HepG2 (cell line): ENCODE measurements around the gene SMOC1. TPM values are rescaled to one million over a fixed set of nuclear protein-coding genes. Genes with fewer than 3 reads are reported as not detected.
A peak's percentile ranks its signal among the peaks of the same experiment; 100 is the strongest.

Experiments
- ATF1 ChIP-seq: IDR thresholded peaks from 2 replicates; pipeline ENCODE4 v1.6.1; 2016; ENCODE audit warnings: mild to moderate bottlenecking, control low read depth
- BRCA1 ChIP-seq: sonication (generic); formaldehyde crosslinking; IDR thresholded peaks from 2 replicates; pipeline ENCODE4 v1.4.0; 2020; ENCODE audit warnings: missing genetic modification reagents
- ELF4 ChIP-seq: sonication (generic); formaldehyde crosslinking; IDR thresholded peaks from 2 replicates; pipeline ENCODE4 v1.5.0; 2020; ENCODE audit warnings: missing genetic modification reagents, mild to moderate bottlenecking, moderate library complexity, borderline replicate concordance
- HDAC1 ChIP-seq: sonication (generic); formaldehyde crosslinking; IDR thresholded peaks from 2 replicates; pipeline ENCODE4 v1.5.1; 2020; ENCODE audit warnings: mild to moderate bottlenecking, missing genetic modification reagents
- HMGXB3 ChIP-seq: sonication (generic); formaldehyde crosslinking; IDR thresholded peaks from 2 replicates; pipeline ENCODE4 v1.4.0; 2020; ENCODE audit warnings: missing genetic modification reagents, borderline replicate concordance
- JUND ChIP-seq: sonication (generic); formaldehyde crosslinking; IDR thresholded peaks from 2 replicates; pipeline ENCODE4 v1.8.0; 2022; ENCODE audit warnings: mild to moderate bottlenecking, missing genetic modification reagents
- KDM5A ChIP-seq: fragments of 200-600 bp; sonication (generic); IDR thresholded peaks from 2 replicates; pipeline ENCODE4 v1.7.0; 2018; ENCODE audit warnings: antibody characterized with exemption, mild to moderate bottlenecking, low read length, borderline replicate concordance
- MAFF ChIP-seq: IDR thresholded peaks from 2 replicates; pipeline ENCODE4 v1.6.1; 2011; ENCODE audit warnings: low read depth, low read length, improper control_type of control experiment
- MBD4 ChIP-seq: IDR thresholded peaks from 2 replicates; pipeline ENCODE4 v1.6.1; 2012; ENCODE audit warnings: low read length, inconsistent platforms, borderline replicate concordance
- NFE2L2 ChIP-seq: fragments of 150-350 bp; IDR thresholded peaks from 2 replicates; pipeline ENCODE4 v1.6.1; 2014; ENCODE audit warnings: low read length
- PLSCR1 ChIP-seq: sonication (generic); formaldehyde crosslinking; IDR thresholded peaks from 2 replicates; pipeline ENCODE4 v1.5.0; 2020; ENCODE audit warnings: missing genetic modification reagents, mild to moderate bottlenecking, borderline replicate concordance
- PRPF4 ChIP-seq: fragments of 200-400 bp; formaldehyde crosslinking; IDR thresholded peaks from 2 replicates; pipeline ENCODE4 v1.6.1; 2016; ENCODE audit warnings: low read length, low read depth; ENCODE audit not compliant: poor library complexity, severe bottlenecking
- SMARCC2 ChIP-seq: fragments of 450-650 bp; IDR thresholded peaks from 2 replicates; pipeline ENCODE4 v1.6.1; 2017; ENCODE audit warnings: antibody characterized with exemption, mild to moderate bottlenecking
- SNAI1 ChIP-seq: sonication (generic); formaldehyde crosslinking; IDR thresholded peaks from 2 replicates; pipeline ENCODE4 v1.5.0; 2020; ENCODE audit warnings: mild to moderate bottlenecking, missing genetic modification reagents, borderline replicate concordance
- SRSF4 ChIP-seq: fragments of 200-400 bp; formaldehyde crosslinking; IDR thresholded peaks from one replicate; pipeline ENCODE4 v1.6.1; 2018; ENCODE audit warnings: mild to moderate bottlenecking, low read depth, low read length, moderate library complexity; ENCODE audit not compliant: poor library complexity, severe bottlenecking
- TRIM22 ChIP-seq: fragments of 450-650 bp; IDR thresholded peaks from 2 replicates; pipeline ENCODE4 v1.6.1; 2017
- ZFP91 ChIP-seq: sonication (generic); formaldehyde crosslinking; IDR thresholded peaks from 2 replicates; pipeline ENCODE4 v1.9.0; 2022; ENCODE audit warnings: missing genetic modification reagents, mild to moderate bottlenecking, borderline replicate concordance
- ZNF138 ChIP-seq: sonication (generic); formaldehyde crosslinking; IDR thresholded peaks from 2 replicates; pipeline ENCODE4 v1.5.0; 2020; ENCODE audit warnings: mild to moderate bottlenecking, low read depth, missing genetic modification reagents
- ZNF180 ChIP-seq: sonication (generic); formaldehyde crosslinking; IDR thresholded peaks from 2 replicates; pipeline ENCODE4 v1.4.0; 2020; ENCODE audit warnings: low read depth, missing genetic modification reagents, borderline replicate concordance
- ZNF678 ChIP-seq: sonication (generic); formaldehyde crosslinking; IDR thresholded peaks from 2 replicates; pipeline ENCODE4 v1.4.0; 2020; ENCODE audit warnings: mild to moderate bottlenecking, missing genetic modification reagents
- ZNF703 ChIP-seq: sonication (generic); formaldehyde crosslinking; IDR thresholded peaks from 2 replicates; pipeline ENCODE4 v1.5.1; 2020; ENCODE audit warnings: missing genetic modification reagents, mild to moderate bottlenecking, moderate library complexity, borderline replicate concordance
- ZSCAN12 ChIP-seq: sonication (generic); formaldehyde crosslinking; IDR thresholded peaks from 2 replicates; pipeline ENCODE4 v1.9.0; 2021; ENCODE audit warnings: mild to moderate bottlenecking, missing genetic modification reagents
- polyA plus RNA-seq, 8 experiments: library from polyadenylated mRNA; depleted of rRNA in 3 of 8; stranded (reverse) in 7 of 8; unstranded in 1 of 8; fragments of >200 nt; fragmentation: Illumina TruSeq in 4 of 8; extraction: Trizol in 4 of 8; gene quantifications; 2 replicates each; pipeline versions ENCODE4 v1.2.1 to v1.2.3, GENCODE V29; 2011 to 2016; ENCODE audit warnings: low read depth in 4 of 8, missing spikeins in 1 of 8, mixed read lengths in 1 of 8; ENCODE audit not compliant: insufficient read depth in 1 of 8
- total RNA-seq, 5 experiments: library from RNA; depleted of rRNA; stranded (reverse); fragments of >200 nt; fragmentation: Illumina TruSeq; extraction: Trizol; gene quantifications; 2 replicates each; pipeline ENCODE4 v1.2.3, GENCODE V29; 2016; ENCODE audit warnings: low read depth in 1 of 5

The SMOC1 gene
- total and polyA plus RNA-seq, 2 of the 13 experiments (the other 11 are each of a cell fraction or from before 2014, with no cell fraction given): 17.8 to 35.6 TPM

- TF ChIP-seq ZNF678 (CRISPR knock-in tag) (no peak), PRPF4 (no peak), TRIM22 (no peak), PLSCR1 (CRISPR knock-in tag) (no peak), MAFF (no peak), HDAC1 (no peak), ZNF180 (CRISPR knock-in tag) (no peak), JUND (CRISPR knock-in tag) (no peak), ATF1 (CRISPR knock-in tag) (no peak), NFE2L2 (no peak), BRCA1 (CRISPR knock-in tag) (no peak), ZNF138 (CRISPR knock-in tag) (no peak), SMARCC2 (no peak), HMGXB3 (CRISPR knock-in tag) (peak; percentile 70; the same call in 1 of the 2 replicates), ELF4 (CRISPR knock-in tag) (no peak), MBD4 (no peak), SNAI1 (no peak), KDM5A (no peak), ZNF703 (no peak), SRSF4 (no peak), ZFP91 (CRISPR knock-in tag) (no peak; the same call in 1 of the 2 replicates), ZSCAN12 (no peak)
Observed at GRCh38 chr14:70073924-70074566, 194.8 kb downstream of the SMOC1 start (continued).
